Right atrium auricular region (tissue), 2 donors: Measurements from ENCODE around the gene ITM2B. TPM values are rescaled to one million over a fixed set of nuclear protein-coding genes. Genes with fewer than 3 reads are reported as not detected.
A peak's percentile ranks its signal among the peaks of the same experiment; 100 is the strongest.

Source experiments
- DNase-seq: peaks from one replicate; pipeline ENCODE4 v3.0.0-alpha.2; 2019; ENCODE audit warnings: low spot score
- H3K27ac ChIP-seq, 2 donors: fragments of 200-600 bp; sonication (generic); 1 replicate in 1 of 2; 2 replicates in 1 of 2; pipeline ENCODE4 v1.5.1; 2016 to 2019
- H3K27me3 ChIP-seq, 2 donors: fragments of 200-600 bp; sonication (generic); one replicate each; pipeline versions ENCODE4 v1.5.1 to v1.6.0; 2017 to 2019
- H3K36me3 ChIP-seq: fragments of 200-600 bp; sonication (generic); one replicate; pipeline ENCODE4 v1.5.1; 2016
- H3K4me1 ChIP-seq, 2 donors: fragments of 200-600 bp; sonication (generic); one replicate each; pipeline versions ENCODE4 v1.5.1 to v1.6.0; 2017 to 2019
- H3K4me3 ChIP-seq, 2 donors: fragments of 200-600 bp; sonication (generic); 1 replicate in 1 of 2; 2 replicates in 1 of 2; pipeline ENCODE4 v1.5.1; 2017 to 2019; ENCODE audit warnings: mild to moderate bottlenecking in 1 of 2, moderate library complexity in 1 of 2
- H3K9me3 ChIP-seq, 2 donors: fragments of 200-600 bp; sonication (generic); one replicate each; pipeline ENCODE4 v1.5.1; 2019
- total RNA-seq, 2 donors: library from RNA; depleted of rRNA; stranded (reverse); fragments of >200 nt; gene quantifications; one replicate each; pipeline ENCODE4 v1.1.0, GENCODE V29; 2016
- TF ChIP-seq, protein P1 (sequence below), 2 donors: fragments of 200-600 bp; sonication (generic); IDR thresholded peaks; one replicate each; pipeline ENCODE4 v1.5.1; 2019; ENCODE audit warnings: antibody characterized with exemption in 2 of 2

ITM2B gene
- total RNA-seq, 2 donors from 2014 or later = 495 to 570 TPM

- TF ChIP-seq, protein P1, sequence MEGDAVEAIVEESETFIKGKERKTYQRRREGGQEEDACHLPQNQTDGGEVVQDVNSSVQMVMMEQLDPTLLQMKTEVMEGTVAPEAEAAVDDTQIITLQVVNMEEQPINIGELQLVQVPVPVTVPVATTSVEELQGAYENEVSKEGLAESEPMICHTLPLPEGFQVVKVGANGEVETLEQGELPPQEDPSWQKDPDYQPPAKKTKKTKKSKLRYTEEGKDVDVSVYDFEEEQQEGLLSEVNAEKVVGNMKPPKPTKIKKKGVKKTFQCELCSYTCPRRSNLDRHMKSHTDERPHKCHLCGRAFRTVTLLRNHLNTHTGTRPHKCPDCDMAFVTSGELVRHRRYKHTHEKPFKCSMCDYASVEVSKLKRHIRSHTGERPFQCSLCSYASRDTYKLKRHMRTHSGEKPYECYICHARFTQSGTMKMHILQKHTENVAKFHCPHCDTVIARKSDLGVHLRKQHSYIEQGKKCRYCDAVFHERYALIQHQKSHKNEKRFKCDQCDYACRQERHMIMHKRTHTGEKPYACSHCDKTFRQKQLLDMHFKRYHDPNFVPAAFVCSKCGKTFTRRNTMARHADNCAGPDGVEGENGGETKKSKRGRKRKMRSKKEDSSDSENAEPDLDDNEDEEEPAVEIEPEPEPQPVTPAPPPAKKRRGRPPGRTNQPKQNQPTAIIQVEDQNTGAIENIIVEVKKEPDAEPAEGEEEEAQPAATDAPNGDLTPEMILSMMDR (IDR thresholded peaks at IDR 0.05) = peak in 1 of 2 donors; percentile 5
Measured at GRCh38 chr13:48303359-48304142, 70.5 kb downstream of the ITM2B start, which contains the start of gene RB1. Gene RB1 (plus strand): TSS chr13:48303751. CDS start chr13:48303913, 162 bp downstream.

GRCh38 chr13:48304143-48304876 lies 71.3 kb downstream of the ITM2B start:
- Histone ChIP-seq H3K36me3 (peaks cover 9% of the 10 kb centered on the region), H3K4me3 (peak overlapping the region; percentile 91 to 98), H3K4me1 (peaks cover 0 to 30% of the 10 kb centered on the region in 2 donors), H3K27me3 (no peaks in the 10 kb centered on the region), H3K27ac (peak overlapping the region; percentile 99 to 100), H3K9me3 (no peaks in the 10 kb centered on the region)
- TF ChIP-seq, protein P1 (IDR thresholded peaks at IDR 0.05) = no peak
- no peak for DNase-seq

More at GRCh38 chr13:48303359-48304142, 70.5 kb downstream of the ITM2B start, which contains the start of gene RB1:
- DNase-seq = peak; percentile 94
- H3K9me3 ChIP-seq = no peaks in the 10 kb centered on the region
- H3K27me3 ChIP-seq = no peaks in the 10 kb centered on the region
- peaks cover 0 to 30% of the 10 kb centered on the region in 2 donors for H3K4me1 ChIP-seq
- peak within 1 kb of the TSS; percentile 99 to 100 for H3K27ac ChIP-seq
- peaks cover 9% of the 10 kb centered on the region for H3K36me3 ChIP-seq
- peak within 1 kb of the TSS; percentile 91 to 98 for H3K4me3 ChIP-seq

DNA sequence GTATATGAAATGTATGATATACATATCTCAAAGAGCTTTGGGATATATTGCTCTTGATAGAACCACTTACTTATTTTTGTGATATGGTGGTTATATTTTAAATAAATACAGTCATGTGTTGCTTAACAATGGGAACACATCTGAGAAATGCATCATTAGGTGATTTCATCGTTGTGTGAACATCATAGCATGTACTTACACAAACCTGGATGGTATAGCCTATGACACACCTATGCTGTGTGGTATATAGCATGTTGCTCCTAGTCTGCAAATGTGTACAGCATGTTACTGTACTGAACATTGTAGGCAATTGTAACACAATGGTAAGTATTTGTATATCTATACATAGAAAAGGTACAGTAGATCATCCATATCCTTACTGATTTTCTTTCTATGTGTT lies 78.2 kb downstream of the ITM2B start:
- DNase-seq = no peak
- TF ChIP-seq, protein P1 (IDR thresholded peaks at IDR 0.05) = no peak
- Histone ChIP-seq H3K27ac (no peak overlapping the region), H3K4me3 (no peak overlapping the region), H3K36me3 (peaks cover 9% of the 10 kb centered on the region), H3K27me3 (no peaks in the 10 kb centered on the region), H3K9me3 (no peaks in the 10 kb centered on the region), H3K4me1 (peaks cover 0 to 6% of the 10 kb centered on the region in 2 donors)

DNA sequence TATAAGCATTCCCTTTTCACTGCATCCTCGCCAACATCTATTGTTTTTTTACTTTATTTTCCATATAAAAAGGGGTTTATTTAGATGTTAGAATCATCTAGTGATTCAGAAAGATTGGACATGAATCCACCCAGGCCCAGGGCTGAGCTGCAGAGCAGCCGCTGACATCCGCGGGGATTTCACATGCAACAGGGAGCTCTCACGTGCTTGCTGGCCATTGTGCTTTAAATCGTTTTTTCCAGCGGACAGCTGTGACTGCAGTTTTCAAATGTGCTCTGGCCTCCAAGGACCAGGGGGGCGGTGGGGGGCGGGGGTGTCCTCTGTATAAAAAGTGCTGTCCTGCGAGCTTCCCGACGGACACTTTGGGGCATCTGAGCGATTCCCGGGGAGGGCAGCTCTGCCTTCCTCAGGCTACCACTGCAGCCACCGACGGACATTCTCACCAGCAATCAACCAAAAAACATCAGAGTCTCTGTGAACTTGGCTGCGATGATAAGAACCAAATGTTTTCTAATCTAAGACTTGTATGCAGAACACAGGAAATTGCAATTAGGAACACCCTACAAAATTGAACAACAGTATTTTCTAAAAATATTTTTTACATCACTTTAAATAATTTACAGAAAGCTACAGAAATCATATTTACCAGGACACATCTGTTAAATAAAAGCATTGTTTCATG lies 83.1 kb downstream of the ITM2B start:
- Histone ChIP-seq H3K4me3 (no peak overlapping the region), H3K4me1 (no peaks in the 10 kb centered on the region), H3K27ac (no peak overlapping the region), H3K27me3 (no peaks in the 10 kb centered on the region), H3K9me3 (no peaks in the 10 kb centered on the region), H3K36me3 (peaks cover 5% of the 10 kb centered on the region)
- DNase-seq = no peak
- TF ChIP-seq, protein P1 (IDR thresholded peaks at IDR 0.05) = no peak

GRCh38 chr13:48316826-48317510 lies 84.0 kb downstream of the ITM2B start:
- H3K27ac ChIP-seq = peak overlapping the region in 1 of 2 donors; percentile 8
- no peak for DNase-seq
- TF ChIP-seq, protein P1 (IDR thresholded peaks at IDR 0.05) = no peak

More at GRCh38 chr13:48316826-48317510, 84.0 kb downstream of the ITM2B start:
- no peaks in the 10 kb centered on the region for H3K4me1 ChIP-seq
- peaks cover 0 to 3% of the 10 kb centered on the region in 2 donors for H3K9me3 ChIP-seq
- H3K36me3 ChIP-seq = peaks cover 5% of the 10 kb centered on the region
- H3K4me3 ChIP-seq = no peak overlapping the region
- no peaks in the 10 kb centered on the region for H3K27me3 ChIP-seq
